Hematopoietic multipotent progenitor cell treated with erythropoietin and hydrocortisone succinate and interleukin-3 and kit ligand, for 15 days (in vitro differentiated cells): ENCODE data around the gene SLC27A2.

Experiments
- DNase-seq: peaks from one replicate; pipeline ENCODE4 v3.0.0-alpha.2; 2015; ENCODE audit warnings: low spot score

The SLC27A2 gene

DNA sequence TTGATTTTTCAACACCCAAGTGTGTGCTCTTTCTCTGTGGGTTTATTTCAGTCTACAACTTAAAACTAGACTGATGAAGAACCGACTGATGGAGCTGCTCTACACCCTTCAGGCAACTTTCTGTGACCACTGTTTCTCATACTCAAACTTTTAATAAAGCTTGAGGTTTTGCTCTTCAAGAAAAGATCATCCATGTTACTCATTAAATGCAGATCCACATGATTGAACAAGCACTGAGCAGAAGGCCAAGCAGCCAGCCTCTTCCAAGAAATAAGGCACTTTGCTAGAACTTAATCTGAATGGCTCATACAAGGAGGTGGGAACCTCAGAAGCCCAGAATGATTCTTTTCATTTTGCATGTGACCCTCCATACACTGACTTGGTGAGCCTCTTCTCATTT, 8.7 kb downstream of the SLC27A2 start:
- DNase-seq: no peak

- no peak for DNase-seq
These were observed 10.2 kb downstream of the SLC27A2 start for GRCh38 chr15:50192164-50192563.

- no peak for DNase-seq
These were observed 11.1 kb downstream of the SLC27A2 start for GRCh38 chr15:50192926-50193620.

DNA sequence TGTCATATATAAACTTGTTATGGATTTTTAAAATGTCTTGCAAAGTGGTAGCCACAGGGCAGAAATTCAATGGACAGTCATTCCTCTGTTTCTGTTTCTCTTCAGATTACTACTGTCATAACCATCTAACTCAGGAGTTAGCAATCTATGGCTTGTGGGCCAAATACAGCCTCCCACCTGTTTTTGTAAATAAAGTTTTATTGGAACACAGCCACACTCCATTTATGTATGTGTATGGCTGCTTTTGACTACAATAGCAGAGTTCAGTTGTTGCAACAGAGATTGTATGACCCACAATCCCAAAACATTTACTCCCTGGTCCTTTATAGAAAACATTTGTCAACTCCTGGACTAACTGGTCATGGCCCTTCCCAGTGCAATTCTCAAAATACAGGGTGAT, 20.0 kb downstream of the SLC27A2 start:
- no peak for DNase-seq

- DNase-seq: no peak
These were observed 24.0 kb downstream of the SLC27A2 start for GRCh38 chr15:50206020-50206419.

GRCh38 chr15:50209809-50210208, 27.8 kb downstream of the SLC27A2 start:
- no peak for DNase-seq

DNA sequence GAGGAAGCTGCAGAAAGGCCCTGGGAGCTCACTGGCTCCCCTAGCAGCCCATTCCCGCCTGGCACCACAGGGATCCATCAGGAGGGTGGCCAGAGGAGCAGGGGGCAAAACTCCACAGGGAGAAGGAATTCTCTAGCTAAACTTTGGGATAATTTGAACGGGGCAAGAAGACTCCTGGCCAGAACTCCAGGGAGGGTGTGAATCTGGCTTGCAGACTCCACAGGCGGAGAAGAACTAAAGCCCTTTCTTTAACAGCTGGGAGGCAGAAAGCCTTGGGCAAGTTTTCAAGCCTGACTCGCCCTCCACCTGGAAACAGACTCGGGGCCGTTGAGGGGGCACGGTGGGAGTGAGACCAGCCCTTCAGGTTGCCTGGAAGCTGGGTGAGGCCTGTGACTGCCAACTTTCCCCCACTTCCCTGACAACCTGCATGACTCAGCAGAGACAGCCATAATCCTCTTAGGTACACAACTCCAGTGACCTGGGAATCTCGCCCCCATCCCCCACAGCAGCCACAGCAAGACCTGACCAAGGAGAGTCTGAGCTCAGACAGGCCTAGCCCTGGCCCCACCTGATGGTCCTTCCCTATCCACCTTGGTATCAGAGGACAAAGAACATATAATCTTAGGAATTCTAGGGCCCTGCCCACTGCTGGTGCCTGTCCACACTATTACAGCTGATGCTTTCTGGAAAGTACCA, 28.6 kb downstream of the SLC27A2 start:
- DNase-seq: no peak

DNA sequence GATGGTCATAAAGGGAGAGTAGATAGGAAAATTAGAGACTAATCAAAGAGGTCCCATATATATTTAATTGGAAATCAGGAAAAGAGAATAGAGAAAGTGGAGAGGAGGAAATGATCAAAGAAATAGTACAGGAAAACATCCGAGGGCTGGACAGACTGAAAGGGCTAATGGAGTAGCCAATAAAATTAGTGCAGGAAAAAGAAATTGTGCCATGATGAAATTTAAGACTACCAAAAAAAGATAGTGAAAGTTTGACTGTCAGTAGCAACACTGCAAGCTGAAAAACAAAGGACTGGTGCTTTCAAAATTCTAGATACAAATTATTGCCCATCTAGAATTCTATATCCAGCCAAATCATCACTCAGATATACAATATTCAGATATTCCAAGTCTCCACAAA, 36.3 kb downstream of the SLC27A2 start:
- DNase-seq: no peak

DNA sequence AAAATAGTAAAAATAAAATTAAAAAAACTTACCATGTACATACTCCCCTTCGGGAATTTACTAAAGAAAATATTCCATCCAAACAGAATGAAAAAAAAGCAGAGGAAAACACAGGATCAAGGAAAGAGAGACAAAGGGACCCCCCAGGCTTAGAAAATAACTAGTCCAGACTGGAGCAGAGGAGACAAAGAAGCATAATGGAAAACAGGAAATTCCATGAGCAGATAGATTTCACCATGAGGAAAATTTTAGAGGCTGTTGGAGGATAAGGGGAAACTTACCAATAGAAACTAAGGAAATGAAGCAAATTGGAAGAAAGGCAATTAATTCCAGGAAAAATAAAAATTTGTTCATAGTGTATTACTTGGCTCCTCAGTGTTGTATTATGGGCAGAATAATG, 36.7 kb downstream of the SLC27A2 start:
- DNase-seq: no peak

DNA sequence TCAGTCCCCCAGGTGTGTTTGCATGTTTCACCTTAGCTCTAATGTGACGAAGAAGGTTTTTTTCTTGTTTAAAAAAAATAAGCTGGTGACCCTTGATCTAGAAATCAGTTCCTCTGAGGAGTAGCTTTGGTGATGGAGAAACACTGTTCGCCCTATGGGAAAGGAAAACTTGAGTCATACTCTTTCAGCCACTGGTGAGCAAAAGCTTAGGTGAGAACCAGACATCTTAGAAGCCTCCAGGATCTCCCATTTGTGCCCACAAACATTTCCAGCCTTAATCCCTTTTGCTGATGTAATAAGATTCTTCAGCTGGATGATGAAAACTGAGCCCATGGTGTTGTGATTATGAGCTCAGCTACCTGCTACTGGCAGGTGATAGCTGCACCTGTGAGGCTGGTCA, 37.8 kb downstream of the SLC27A2 start:
- no peak for DNase-seq

DNA sequence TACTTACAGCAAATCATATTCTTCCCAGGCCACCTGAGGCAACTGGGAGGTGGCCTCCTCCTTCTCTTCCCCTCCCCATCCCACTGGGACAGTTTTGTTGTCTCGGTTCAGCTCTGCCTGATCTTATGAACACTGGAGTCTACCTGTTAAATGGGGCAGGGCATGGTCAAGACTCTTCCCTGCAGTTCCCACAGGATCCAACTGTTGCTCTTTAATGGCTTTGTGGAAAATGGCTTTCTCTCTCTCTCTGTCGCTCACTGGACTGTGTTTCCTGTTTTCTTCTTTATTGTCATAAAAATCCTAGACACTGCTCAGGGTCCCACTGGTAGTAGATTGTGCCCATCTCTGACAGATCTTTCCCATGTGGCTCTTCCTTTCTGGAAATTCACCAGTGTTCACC, 40.2 kb downstream of the SLC27A2 start:
- no peak for DNase-seq

- no peak for DNase-seq
These were observed 42.6 kb downstream of the SLC27A2 start for GRCh38 chr15:50224606-50225005.

DNA sequence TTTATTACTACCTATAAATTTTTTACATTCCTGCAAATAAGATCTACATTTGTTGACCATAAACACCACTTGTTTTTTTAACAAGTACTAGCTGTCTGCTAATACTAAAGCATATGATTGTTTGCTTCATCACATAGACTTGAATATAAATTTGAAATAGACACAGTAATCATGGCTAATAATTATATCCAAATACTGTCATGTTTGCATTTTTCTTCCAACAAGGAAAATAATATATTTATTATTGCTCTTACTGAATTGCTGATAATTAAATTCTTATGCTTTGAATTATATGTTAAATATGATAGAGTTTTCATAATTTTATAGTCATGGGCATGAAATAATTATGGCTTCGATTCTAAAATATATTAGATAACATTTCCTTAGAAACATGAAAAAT, 43.1 kb downstream of the SLC27A2 start:
- no peak for DNase-seq

DNA sequence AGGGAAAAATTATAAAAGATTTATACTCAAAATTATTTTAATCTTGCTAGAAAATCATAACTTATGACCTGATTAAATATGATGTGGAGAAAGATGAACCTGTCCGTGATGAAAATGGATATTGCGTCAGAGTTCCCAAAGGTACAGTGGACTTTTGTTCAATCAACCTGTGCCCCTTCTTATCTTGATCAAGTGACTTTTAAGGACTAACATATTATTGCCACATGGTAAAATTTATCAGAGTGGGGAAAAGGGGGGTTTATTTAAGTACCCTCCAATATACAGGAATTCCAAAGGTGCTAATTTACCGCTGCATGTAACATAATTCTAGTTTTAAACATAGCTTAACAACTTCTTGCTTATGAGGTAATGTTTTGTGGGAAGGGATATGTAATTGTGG, 43.9 kb downstream of the SLC27A2 start:
- no peak for DNase-seq

- no peak for DNase-seq
These were observed 45.1 kb downstream of the SLC27A2 start for GRCh38 chr15:50227076-50227475.

- no peak for DNase-seq
These were observed 46.9 kb downstream of the SLC27A2 start for GRCh38 chr15:50228866-50229265.

DNA sequence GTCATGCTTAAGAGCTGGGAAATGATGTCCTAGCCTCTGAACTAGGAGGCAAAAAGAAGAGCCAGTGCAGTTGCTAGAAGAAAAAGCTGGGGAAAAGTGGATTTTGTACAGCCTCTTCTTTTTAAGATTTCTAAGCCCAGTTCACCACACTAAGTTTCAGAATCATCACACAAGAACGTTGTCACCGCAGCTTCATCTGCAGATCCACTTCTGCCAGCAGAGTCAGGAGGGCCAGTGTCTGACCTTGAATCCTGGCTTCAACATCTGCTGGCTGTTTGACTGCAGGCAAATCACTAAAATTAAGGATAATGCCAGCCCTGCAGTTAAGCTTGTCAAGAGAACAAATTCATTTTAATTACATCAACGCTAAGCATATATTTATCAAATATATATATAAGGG, 47.3 kb downstream of the SLC27A2 start:
- DNase-seq: no peak

DNA sequence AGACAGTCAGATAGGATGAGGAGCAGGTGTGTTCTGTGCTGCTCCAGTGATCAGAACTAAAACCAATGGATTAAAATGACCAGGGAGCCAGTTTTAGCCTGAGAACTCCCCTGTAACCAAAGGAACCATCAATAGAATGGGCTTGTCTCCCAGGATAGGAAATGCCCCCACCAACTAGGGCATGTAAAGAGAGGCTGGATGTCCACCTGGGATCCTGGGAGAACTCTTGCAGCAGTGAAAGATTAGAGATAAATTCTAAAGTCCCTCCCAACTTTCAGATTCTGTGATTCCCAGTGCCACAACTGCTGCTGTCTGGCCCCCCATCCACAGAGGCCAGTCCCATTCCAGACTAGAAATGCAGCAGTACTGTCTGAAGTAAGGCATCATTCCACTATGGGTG, 49.8 kb downstream of the SLC27A2 start:
- no peak for DNase-seq

DNA sequence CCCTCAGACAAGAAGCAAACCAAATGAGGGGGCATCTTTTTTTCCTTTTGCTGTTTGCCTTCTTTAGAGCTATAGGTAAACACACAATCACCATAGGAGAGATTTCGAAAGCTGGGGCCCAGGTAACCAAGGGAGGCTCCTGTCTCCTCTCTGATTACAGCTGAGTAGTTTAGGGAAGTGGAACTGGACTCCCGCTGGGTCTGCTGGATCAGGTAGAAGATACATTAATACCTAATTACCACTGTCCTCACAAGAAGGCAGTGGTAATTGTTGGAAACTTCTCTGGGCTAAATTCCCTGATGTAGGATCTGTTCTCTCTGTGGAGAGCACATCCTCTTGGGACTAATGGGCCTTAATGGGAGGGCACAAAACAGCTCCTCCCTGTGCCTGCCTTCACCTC, 50.8 kb downstream of the SLC27A2 start:
- DNase-seq: no peak

- no peak for DNase-seq
These were observed 51.3 kb downstream of the SLC27A2 start for GRCh38 chr15:50233192-50233736.

GRCh38 chr15:50234764-50235163, 52.8 kb downstream of the SLC27A2 start:
- DNase-seq: no peak

- DNase-seq: no peak
These were observed 53.8 kb downstream of the SLC27A2 start for GRCh38 chr15:50235794-50236193.

DNA sequence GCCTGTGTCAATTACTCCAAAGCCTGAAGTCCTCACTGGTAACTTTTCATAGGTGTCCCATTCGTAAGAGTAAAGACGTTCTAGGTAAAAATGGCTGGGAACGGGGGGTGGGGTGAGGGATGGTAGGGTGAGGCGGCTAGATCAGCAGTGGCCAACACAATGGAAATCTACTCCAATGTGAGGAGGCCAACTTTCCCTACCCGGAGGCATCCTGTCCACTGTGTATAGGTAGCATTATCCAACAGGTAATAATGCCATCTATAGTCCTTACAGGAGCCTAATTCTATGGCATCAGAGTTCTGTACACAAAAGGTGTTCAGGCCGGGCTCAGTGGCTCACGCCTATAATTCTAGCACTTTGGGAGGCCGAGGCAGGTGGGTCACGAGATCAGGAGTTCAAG, 54.4 kb downstream of the SLC27A2 start:
- no peak for DNase-seq

DNA sequence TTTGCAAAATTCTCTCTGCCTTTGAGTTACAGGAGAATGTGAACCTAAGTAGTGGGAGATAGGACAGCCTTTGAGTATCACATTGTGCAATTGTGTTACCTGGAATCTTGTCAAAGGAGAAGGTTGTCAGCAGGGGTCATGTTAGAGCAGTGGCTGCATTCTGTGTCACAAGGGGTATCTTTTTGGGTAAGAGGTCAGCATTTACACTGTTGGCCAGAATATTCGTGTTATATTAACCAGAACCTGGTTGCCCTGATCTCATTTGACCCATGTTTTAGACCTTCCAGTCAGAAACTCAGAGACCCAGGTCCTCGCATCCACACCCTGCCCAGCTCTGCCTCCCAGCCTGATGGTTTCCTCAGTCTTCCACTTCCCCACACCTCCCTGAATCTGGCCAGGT, 56.3 kb downstream of the SLC27A2 start:
- no peak for DNase-seq
